HG03457 (cell line): ENCODE data around the gene SLC17A2.

ENCODE experiments used
- ATAC-seq: cut with Tn5 transposase; IDR thresholded peaks from one replicate; pipeline ENCODE4 v1.9.1; 2021; ENCODE audit warnings: moderate number of reproducible peaks; ENCODE audit not compliant: unreplicated experiment

SLC17A2 gene

DNA sequence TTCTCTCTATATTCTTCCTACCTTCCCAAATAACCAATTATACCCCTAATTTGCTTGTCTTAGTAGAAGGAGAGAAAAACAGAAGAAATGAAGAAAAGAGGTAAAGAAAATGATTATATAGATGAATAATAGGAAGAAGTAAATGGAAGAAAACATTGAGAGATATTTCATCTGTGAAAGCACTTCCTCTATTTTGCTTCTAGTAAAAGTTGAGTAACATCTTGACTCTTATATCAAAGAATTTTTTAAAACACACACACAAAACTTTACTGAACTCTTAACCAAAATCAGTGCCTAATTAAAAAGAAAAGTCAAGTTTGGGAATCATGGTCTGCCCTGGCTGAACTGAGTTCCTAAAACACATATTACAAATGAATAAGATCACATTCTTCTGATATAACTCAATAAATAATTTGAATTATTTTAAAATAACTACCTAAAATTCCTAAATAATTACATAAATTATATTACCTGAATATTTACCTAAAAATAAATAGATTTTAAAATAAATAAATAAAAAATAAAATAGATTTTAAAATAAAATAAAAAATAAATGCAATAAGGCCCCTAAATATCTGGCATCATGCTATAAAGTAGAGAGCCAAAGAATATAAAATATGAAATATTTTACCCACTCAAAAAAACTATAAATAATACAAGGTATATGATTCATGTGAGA is 8.8 kb downstream of the SLC17A2 start:
- no peak for ATAC-seq

DNA sequence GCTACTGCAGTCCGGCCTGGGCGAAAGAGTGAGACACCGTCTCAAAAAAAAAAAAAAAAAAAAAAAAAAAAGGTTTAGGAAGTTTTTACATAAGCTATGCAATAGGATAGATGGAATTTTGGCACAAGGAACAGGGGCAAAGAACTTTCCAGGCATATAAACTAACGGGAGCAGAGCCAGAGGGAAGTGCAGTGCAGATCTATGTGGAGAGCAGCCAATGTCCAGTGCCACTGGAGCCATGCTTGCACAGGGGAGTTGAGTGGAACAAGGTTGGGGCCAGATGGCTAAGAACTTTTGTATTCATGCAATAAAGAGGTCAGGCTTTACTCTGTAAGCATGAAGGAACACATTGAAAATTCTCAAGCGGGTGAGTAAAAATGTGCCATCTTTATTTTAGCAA is 10.8 kb downstream of the SLC17A2 start:
- ATAC-seq, result no peak

DNA sequence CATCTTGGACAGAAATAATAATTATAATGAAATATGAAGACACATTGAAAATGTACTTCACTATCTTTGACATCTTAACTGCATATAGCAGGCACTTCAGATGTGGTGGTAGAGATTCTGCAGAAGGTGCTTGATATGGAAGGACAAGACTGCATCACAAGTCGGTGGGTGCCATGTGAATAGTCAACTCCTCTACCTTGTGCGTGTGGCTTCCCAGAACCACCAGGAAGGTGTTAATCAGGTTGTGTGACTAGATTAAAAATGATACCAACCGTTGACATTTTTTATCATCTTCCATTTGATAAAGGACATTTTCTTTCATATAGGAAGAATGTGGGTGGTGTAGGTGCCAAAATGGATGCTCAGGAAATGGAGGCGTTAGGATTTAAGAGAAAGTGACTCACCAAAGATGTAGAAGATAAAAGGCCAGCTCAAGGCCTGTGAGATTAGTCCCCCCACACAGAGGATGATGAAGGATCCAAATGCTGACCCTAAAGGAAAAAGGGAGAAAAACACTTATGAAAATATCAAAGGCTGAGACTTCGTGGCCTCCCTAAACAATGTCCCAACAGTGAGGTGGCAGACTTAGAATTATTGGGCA is 12.3 kb downstream of the SLC17A2 start:
- ATAC-seq, result no peak

DNA sequence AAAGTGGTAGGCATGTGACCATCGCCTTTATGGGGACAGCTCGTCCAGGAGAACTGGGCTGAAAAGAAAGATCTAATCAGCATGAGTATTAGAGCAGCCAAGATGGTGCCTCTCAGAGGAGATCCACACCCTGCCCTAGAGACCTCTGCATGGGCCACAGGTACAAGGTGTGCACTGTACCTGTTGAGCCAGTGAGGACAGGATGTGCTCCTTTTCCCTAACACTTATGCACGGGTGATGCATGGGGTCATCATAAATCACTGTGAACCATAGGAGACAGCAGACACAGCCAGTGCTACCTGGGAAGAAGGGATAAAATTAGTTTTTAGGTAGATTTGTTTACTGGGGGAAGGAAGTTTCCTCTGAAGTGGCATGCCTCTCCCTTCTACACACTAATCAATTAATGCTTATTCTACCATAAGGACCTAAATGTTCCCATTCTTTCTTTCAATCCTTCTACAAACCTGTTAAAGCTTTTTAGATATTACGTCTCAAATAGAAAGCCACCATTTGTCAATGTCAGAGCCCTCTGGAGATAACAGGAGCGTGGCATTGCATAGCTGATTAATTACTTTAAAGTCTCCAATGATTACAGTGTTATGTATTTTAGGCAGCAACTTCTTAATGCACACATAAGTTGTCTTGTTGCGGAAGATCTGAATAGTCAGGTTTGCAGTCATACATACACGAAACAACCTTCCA is 13.6 kb downstream of the SLC17A2 start:
- ATAC-seq, result no peak

DNA sequence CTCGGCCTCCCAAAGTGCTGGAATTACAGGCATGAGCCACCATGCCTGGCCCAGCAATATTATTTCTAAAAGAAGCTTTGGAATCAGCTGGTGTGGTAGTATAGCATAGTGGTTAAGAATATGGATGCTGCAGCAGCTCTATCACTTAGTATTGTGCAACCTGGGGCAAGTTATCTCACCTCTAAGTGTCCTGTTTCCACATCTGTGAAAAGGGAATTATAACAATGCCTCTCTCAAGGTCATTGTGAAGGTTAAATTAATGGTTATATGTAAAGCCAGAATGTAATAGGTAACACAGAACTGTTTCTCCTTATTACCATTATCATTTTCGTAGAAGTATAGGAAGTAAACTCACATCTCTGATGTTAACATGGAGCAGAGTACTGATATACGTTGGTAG is 14.2 kb downstream of the SLC17A2 start:
- ATAC-seq, result no peak

DNA sequence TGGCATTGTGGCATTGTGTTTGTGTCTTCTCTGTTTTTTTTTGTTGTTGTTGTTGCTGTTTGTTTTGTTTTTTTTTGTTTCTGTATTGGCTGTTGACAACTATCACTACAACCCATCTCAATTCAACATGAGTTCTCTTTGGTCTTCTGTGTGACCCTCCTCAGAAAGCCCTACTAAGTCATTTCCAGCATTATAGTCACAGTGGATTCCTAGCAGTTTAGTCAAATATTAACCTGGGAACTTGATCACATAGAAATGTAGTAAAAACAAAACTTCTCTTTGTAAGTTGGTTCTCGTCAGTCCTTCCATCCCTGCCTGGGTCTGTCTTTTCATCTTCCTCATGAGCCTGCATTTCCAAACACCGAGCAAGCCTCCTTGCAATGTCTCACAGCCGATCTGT is 16.8 kb downstream of the SLC17A2 start:
- no peak for ATAC-seq

DNA sequence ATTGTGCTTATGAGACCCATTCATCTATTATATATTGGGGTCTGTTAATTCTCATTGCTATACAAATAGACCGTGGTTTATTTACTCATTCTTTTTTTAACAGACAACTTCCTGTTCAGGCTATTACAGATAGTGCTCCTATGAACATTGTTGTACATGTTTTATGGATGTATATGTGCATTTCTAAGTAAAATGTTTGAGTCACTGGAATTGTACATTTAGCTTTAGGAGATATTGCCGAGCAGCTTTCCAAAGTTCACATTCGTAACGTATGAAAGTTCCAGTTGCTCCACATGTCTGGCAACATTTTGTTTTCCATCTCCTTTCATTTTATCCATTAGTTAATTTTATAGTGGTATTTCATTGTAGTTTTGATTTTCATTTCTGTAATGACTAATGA is 19.1 kb downstream of the SLC17A2 start:
- ATAC-seq, result no peak

DNA sequence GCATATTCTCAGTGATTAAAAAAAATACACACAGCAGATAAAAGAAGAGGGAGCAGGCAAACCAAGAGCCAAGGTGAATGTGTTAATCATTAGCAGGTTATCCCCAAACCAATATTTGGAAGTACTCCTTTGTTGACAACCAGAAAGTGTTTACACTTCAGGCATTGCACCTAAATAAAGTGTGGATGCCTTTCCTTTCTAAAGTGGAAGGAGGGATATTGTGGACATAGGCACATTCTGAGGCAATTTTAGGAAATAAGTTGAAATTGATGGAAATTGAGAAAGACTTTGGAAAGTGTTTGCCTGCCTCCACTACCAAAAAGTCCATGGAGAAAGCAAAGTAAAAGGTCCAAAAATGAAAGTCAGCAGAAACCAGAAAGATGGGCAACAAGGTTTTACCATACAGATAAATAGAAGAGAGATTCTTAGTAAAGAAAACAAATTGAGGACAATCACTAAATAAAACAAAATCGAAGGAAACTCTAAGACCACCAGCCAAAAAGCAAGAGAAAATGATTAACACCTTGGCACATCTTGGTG is 22.9 kb downstream of the SLC17A2 start:
- ATAC-seq, result no peak

DNA sequence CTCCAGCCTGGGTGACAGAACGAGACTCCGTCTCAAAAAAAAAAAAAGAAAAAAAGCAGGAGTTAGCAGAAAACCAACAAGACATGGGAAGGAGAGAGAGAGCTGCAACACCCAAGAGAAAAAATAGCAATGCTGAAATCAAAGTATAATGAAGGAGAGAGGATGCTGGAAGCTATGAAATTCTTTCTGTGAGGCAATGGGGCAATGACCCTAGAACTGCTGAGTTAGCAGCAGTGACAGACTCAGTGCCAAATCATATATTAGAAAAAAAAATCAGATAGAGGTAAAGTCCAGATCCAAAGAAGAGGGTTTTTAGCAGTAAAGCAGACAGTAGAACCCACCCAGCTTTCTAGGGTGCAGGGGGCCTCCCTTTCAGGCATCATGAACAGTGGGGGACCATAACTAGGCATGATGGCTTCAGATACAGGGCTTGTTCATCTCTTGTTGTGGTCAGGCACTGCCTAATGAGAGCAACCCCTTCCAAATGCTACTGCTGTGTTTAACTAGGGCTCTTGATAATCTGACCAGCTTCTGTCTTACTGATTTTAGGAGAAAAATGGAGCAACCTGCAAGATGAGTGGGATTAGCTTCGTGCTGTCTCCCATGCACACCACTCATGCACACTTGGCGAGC is 26.9 kb downstream of the SLC17A2 start:
- no peak for ATAC-seq

DNA sequence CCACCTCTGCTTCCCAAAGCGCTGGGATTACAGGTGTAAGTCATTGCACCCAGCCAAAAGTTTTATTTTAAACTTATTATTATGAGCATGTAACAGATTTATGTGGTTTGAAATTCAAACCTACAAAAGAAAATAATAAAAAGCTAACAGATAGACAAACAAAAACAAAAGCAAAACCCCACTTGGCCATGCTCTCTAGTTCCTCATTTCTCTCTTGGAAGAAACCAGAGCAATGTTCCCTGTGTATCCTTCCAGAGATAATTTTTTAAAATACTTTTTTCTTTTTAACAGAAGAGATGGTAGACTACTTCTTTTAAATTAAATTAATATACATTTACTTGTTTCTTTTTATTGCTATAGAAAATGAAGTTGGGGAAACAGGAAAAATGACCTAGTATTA is 28.4 kb downstream of the SLC17A2 start:
- ATAC-seq, result no peak

DNA sequence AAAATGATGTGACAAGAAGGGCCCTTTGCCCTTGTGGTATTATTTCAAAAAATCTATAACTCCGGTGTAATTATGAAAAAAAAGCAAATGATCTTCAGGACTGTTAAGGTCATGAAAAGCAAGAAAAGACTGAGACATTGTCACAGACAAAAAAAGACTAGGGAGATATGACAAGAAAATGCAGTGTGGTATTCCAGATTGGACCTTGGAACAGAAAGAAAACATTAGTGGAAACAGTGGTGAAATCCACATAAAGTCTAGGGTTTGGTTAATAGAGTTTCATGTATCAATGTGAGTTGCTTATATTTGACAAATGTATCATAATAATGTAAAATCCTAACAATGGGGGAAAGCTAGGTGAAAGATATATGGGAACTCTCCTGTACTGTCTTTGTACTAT is 29.6 kb downstream of the SLC17A2 start:
- ATAC-seq, result no peak

DNA sequence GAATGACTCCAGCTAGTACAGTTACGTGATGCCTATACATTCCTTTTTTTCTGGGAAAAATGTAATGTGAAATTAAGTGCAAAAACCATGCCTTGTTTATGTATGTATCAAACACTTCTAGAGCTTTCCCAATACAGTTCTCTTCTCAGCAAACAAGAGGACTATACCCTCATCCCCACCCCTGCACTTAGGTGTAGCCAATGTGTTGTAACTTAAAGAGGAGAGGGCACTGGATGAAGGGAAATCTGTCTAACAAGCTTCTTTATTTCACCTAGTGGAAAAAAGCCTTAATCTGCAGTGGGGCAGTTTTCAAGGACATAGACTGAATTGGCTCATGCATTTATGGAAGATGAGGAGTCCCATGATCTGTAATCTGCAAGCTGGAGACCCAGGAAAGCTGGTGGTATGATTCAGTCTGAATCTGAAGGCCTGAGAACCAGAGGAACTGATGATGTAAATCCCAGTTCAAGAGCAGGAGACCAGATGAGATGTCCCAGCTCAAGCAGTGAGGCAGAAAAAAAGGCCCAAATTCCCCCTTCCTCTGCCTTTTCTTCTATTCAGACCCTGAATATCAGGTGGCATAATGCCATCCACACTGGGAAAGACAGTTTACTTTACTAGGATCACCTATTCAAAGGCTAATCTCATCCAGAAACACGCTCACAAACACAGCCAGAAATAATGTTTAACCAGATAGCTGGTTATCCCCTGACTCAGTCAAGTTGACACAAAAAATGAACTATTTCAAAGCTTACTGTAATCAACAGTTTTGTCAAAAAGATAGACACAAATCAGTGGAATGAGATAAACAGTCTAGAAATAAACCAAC is 30.7 kb downstream of the SLC17A2 start:
- no peak for ATAC-seq

DNA sequence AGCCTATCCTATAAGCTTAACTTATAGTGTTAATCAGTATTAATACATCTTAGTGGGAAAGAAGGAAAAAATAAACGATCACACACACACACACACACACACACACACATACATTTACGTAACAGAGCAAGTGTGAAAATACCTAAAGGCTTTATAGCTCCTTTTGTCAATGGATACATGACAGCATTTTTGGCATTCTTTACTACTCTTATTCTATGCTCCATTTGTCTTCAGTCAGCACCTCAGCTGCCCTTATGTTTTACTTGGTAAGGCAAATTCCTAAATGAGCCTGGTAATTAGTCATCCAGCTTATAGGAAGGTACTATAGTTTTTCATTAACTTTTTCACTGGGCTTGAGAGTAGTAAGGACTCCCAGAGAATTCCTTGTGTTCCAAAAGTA is 31.4 kb downstream of the SLC17A2 start:
- ATAC-seq, result no peak

DNA sequence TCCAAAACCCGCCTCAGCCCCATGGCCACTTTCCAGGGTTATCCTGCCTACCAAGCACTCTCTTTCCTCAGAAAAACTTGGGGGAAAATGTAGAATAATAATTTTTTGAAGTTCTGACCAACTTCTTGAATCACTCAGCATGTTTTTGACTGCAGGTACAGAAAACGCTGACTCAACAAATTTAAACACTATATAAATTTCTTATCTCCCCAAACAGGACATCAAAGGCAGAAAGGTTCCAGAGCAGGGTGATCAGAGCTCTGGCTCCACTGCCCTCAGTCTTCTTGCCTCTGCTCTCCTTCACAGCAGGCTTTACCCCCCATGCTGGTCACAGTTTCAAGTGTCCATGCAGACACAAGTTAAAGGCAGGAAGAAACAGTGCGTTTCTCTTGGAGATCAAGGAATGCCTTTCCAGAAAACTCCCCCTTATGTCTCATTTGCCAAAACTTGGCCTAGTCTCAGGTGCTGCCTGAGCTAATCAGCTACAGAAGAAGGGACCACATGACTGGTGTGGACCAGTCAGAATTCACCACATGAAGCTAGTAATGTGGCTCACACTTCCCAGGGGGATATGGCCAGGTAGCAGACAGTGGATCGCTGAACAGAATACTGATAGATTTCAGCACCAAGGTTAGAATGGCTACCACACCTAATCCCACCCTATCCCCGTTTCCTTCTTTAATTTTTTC is 32.1 kb downstream of the SLC17A2 start:
- ATAC-seq, result no peak

DNA sequence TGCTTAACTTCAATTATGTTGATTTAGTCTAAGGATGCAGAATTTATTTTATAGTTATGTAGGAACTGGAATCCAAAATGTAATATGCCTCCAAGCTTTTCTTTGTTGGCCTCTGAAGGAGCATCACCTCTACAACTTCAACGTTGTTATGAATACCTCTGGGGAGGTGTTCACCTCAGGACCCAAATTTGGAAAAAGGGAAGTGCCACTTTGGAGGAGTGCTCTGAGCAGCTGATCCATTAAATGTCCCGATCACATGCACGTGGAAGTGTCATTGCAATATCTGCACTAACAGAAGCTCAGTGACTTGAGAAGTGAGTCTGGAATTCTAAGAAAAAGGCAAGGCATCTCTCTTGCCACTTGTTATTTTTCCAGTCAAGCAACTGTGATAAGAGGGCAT is 34.2 kb downstream of the SLC17A2 start:
- ATAC-seq, result no peak

DNA sequence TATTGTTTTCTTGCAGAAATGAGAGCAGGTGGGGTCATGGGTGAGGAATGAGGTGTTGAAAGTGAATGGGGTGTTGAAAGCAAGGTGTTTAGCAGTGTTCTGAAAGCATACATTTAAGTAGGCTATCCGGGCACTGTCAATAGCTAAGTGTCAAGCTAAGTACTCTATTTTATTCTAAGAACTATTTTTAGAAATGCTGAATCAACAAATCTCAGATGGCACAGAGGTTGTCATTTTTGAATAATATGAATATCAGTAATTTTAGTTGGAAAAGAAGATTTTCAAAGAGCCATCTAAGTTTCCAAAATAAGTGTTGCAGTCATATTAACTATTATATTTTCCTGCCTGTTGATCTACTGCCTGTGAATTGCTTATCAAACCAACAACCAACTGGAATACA is 34.7 kb downstream of the SLC17A2 start:
- no peak for ATAC-seq

DNA sequence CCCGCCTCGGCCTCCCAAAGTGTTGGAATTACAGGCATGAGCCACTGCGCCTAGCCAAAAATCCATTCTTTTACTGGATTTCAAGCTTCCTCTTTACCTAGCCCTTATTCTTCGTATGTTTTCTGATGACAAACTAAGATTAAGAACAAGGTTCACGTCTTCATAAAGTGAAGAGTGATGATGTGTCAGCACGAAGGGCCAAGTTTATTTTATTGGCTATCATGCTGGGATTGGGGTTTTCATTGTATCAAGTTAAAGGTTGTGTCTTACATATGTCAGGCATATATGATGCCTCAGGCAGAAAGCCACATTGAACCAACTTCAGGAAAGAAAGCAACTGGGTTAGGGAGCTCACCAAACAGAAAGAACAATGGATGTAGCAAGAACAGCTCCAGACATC is 36.7 kb downstream of the SLC17A2 start:
- no peak for ATAC-seq

DNA sequence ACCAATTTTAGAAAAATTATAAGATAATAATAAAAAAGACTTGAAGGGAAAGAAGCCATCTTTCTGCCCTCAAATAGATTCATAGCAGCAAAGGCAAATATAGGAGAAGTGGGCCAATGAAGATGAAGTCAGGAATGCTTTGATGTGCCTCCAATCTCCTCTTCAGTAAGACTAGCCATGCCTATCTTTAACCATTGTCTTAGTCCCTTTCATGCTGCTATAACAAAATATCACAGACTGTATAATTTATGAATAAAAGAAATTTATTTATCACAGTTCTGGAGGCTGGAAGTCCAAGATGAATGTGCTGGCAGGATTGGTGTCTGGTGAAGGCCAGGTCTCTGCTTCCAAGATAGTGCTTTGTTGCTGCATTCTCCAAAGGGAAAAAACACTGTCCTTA is 37.6 kb downstream of the SLC17A2 start:
- no peak for ATAC-seq

DNA sequence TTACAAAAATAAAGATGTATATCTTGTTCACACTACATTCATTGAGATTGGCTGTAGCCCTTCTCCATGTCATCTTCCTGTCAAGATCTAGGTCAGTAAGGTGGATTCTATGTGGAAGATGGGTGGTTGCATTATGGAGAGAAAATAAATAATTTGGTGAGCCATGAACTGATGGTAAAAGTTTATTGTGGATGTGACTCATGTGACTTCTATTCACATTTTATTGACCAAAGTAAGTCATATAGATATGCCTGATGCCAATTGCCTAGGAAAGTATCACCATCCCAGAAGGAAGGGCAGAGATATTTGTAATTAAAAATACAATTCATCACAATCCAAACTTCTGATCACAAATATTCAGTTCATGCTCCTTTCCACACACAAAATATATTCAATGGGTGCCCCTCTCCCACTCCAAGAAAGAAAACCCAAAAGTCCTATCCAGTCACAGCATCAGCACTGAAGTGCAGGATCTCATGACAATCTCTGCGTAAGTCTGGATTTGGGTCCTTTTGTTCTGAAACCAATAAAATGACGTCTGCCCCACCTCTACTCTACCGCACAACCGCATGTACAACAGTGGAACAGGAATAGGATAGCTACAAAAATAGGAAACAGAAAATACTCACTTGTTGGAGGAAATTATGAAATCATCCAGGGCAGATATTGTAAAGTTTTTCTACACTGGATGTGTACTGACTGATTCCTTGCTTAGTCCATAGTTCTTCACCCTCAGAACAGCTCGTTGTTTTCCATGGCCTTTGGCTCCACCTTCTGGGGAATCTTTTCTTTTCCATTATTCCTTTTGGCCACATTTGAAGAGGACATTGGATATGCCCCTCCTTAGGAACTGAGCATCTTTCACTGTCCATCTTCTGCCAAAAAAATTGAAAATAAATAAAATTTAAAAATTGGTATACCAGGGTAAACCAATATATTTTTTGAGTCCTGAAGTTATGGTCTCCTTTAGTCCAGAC is 40.3 kb downstream of the SLC17A2 start:
- no peak for ATAC-seq
